ENCODE results near the gene MGP. TPM values are rescaled to one million over a fixed set of nuclear protein-coding genes. Genes with fewer than 3 reads are reported as not detected.

The MGP gene
- total and polyA plus RNA-seq, 2 of the 13 experiments (the other 11 are each of a cell fraction or from before 2014, with no cell fraction given), result not detected

- in situ Hi-C loops (cut with HindIII; ENCODE audit: extremely low pct_ligation_motif_present, low pct_unique_long_range_greater_than_20kb), result no loop called here
- H3K27me3 ChIP-seq (ENCODE audit: control insufficient read depth in 1 of 2, insufficient read depth in 2 of 2, low read length in 2 of 2), result no peaks in the 10 kb centered on the region
- H3K9ac ChIP-seq (ENCODE audit: insufficient read depth, low read depth, low read length), result no peak overlapping the region
- no peaks in the 10 kb centered on the region for H3K36me3 ChIP-seq (replicated peaks in 1 of 2; ENCODE audit: control insufficient read depth in 1 of 2, insufficient read depth in 2 of 2, low read length in 2 of 2)
- WGBS (ENCODE audit: low lambda C conversion rate), result 81% methylated on average over 1 of the region's 4 CpGs
- FAIRE-seq (no peak), DNase-seq (ENCODE audit: low spot score) (no peak), ATAC-seq (no peak)
- no peak overlapping the region for H2AFZ ChIP-seq (ENCODE audit: low read length)
- no peak overlapping the region for H3K4me2 ChIP-seq (ENCODE audit: low read depth, low read length)
- POLR2A ChIA-PET, result no interaction called here
- H3K79me2 ChIP-seq (ENCODE audit: insufficient read depth, low read length), result no peaks in the 10 kb centered on the region
- BruUV-seq (replicated peaks), result no TSS peak
- no peak overlapping the region for H3K4me3 ChIP-seq (replicated peaks in 1 of 3; ENCODE audit: insufficient read depth in 1 of 3, low read depth in 2 of 3, low read length in 3 of 3)
- H3K4me1 ChIP-seq (ENCODE audit: insufficient read depth, low read length), result no peaks in the 10 kb centered on the region
- H3K27ac ChIP-seq (ENCODE audit: extremely low read length, insufficient read depth, low read length), result no peak overlapping the region
- CTCF ChIA-PET (ENCODE audit: low intra/inter-chr PET ratio, low total read pairs), result no interaction called here
- no peaks in the 10 kb centered on the region for H4K20me1 ChIP-seq (ENCODE audit: insufficient read depth, low read length)
- no peaks in the 10 kb centered on the region for H3K9me3 ChIP-seq (ENCODE audit: low read length)
- no peak for TF ChIP-seq ZNF678 (CRISPR knock-in tag; IDR thresholded peaks at IDR 0.05)
- no peak for TF ChIP-seq HNRNPH1 (optimal IDR thresholded peaks at IDR 0.05; ENCODE audit: low read depth, low read length)
- no peak for TF ChIP-seq HIVEP1 (CRISPR knock-in tag; IDR thresholded peaks at IDR 0.05)
- TF ChIP-seq ZNF780A (CRISPR knock-in tag; IDR thresholded peaks at IDR 0.05), result no peak
- TF ChIP-seq ZNF274 (CRISPR knock-in tag; IDR thresholded peaks at IDR 0.05), result no peak
- no peak for TF ChIP-seq KDM4B (CRISPR knock-in tag; IDR thresholded peaks at IDR 0.05)
- no peak for TF ChIP-seq KLF11 (CRISPR knock-in tag; IDR thresholded peaks at IDR 0.05)
- no peak for TF ChIP-seq DNMT3B (CRISPR knock-in tag; conservative IDR thresholded peaks at IDR 0.05)
- no peak for TF ChIP-seq ZNF724P (CRISPR knock-in tag; IDR thresholded peaks at IDR 0.05; ENCODE audit: borderline replicate concordance)
- TF ChIP-seq ZNF17 (CRISPR knock-in tag; IDR thresholded peaks at IDR 0.05), result no peak
- TF ChIP-seq ZNF879 (CRISPR knock-in tag; IDR thresholded peaks at IDR 0.05), result no peak
- no peak for TF ChIP-seq ZNF280B (CRISPR knock-in tag; IDR thresholded peaks at IDR 0.05; ENCODE audit: borderline replicate concordance)
- TF ChIP-seq EHMT2 (IDR thresholded peaks at IDR 0.05; ENCODE audit: borderline replicate concordance, low read depth, low read length), result no peak
- intact Hi-C loops (cut with micrococcal nuclease; ENCODE audit: unreplicated experiment), result no loop called here
Measured at GRCh38 chr12:14913381-14913781, 27.7 kb upstream of the MGP start.
